ENCODE data around the gene ARHGEF2.

The ARHGEF2 gene

DNA sequence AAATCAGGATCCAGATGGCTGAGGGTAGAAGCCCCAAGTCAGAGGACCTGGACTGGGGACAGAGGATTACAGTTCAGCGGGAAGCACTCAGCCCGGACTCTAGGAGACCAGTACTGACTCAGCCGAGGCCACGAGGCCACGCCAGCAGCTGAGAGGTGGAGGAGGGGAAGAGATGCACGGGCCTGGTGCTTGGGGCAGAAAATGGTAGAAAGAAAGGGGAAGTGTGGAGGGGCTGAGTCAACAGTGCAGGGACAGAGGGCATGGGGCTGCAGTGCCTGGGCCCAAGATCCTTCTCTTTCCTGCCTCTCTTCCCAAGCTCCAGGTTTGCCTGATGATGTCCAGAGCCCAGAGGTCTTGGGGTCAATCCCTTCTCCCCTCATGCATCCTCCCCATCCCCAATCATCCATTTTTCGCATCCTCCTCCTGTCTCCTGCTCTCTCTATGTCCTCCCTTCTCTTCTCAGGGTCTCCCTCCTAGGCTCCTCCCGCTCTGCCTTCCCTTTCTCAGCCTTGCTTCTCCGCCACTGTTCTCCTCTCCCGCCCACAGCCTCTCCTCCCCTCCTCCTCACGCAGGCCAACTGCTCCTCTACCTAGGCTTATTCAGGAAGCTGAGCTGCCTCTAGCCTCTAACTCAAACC lies 7.7 kb downstream of the ARHGEF2 start:
- peak; percentile 93 for DNase-seq

DNA sequence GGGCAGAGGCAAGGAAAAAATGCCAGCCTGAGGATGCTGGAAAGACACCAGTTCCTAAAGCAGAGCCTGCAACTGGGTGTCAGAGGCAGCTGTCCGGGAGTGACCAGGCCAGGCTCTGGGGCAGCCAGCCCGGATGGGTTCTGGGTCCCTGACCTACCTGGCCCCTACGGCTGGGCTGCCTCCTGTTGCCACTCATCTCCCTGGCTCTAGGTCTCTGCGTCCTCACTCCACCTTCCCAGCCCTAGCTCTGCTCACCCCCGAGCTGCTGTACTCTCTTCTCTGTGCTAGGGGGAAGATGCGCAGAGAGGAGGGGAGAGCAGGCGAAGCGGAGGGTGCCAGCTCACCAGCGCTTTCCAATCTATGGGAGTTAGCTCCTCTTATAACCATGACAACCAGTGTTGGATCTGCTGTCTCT lies 9.0 kb downstream of the ARHGEF2 start:
- DNase-seq = peak; percentile 22

DNA sequence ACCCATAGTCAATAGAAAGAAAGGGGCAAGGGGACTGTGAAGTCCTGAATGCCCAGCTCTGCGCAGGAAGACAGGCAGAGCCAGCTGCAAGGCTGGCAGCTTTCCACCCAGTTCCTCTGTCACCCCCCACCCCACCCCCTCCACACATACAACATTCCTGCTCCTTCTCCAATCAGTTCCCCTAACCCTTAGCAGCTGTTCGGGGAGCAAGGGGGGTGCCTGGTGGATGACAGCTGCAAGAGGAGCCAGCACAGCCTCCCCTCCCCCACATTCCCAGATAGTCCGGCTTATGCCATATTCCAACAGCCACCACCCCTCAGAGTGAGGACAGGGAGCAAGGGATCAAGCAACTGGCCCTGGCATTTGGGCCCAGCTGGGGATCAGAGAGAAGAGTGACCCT lies 9.7 kb downstream of the ARHGEF2 start:
- DNase-seq = no peak

DNA sequence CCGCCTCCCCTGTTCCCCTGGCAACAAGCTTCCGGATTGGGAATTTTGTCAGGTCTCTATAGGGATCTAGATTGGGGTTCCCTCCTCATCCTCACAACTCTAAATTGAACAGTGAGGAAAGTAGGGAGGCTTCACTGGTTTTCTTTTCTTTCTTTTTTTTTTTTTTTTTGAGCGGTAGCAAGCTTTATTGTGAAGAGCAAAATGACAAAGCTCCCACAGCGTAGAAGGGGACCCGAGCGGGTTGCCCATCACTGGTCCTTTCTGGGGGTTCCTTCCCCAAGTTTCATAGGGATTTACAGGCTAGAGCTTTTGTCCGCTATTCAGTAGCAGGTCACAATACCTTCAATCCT lies 10.3 kb downstream of the ARHGEF2 start:
- DNase-seq = no peak

DNA sequence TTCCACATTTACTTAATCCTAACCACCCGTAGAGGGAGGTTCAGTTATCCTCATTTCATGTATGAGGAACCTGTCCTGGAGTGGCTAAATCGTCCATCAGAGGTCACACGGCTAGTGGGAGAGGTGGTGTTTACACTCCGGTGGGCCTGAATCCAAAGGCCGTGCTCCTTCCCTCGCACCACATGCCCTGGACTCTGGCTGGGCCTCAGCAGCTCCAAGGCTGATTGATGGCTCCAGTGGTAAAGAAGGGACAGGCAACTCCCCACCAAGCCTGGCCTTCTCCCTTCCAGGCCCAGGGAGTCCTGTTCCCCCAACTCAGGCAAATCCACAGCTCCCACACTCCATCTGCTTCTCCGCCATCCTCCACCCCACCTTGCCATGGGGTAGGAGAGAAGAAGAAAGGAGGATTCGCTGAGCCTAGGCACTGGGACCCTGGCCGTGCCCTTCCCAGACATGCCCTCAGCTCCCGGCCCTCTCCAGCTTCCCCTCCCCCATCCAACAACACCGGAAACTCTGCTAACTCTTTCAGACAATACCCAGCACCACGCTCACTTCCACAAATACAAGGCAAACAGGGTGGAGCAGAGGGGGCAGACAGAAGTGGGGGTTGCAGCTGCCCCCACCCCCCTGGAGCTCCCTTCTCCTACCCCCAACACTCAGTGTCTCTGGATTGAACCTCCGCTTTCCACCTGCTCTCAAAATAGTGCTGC lies 10.9 kb downstream of the ARHGEF2 start:
- DNase-seq = peak; percentile 69

DNA sequence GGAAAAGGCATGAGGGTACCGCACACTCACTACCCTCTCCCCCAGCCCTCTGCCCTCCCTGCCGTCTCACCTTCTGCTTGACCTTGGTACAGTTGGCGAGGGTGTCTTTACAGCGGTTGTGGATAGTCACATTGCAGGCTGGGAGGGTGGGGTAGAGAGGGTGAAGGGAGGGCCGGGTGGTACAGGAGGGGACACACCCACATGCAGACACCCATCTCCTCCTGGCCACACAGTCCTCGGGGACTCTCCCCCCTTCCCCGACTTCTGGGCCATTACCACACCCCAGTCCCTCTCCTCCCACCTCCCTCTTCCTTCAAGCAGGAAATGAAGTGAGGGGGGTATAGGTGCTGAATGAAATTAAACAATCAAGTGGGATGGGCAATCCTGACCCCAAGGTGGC lies 11.6 kb downstream of the ARHGEF2 start:
- DNase-seq = peak; percentile 71

DNA sequence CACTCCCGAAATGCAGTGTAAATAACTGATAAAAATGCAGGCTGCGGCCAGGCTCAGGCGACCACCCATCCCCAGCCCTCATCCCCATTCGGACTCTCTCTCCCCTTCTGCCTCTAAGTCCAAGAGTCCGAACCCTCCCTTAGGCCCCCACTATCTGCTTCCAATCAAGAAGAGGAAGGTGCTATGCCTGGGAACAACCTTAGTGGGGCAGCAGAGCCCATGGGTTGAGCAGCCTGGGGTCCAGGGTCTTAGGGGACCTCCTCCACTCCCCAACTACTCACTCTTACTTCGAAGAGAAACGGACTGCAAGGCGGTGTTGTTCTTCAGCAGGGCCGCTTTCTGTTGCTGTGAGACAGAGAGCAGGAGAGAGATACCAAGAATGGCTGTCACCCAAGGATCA lies 12.2 kb downstream of the ARHGEF2 start:
- DNase-seq = peak; percentile 50

DNA sequence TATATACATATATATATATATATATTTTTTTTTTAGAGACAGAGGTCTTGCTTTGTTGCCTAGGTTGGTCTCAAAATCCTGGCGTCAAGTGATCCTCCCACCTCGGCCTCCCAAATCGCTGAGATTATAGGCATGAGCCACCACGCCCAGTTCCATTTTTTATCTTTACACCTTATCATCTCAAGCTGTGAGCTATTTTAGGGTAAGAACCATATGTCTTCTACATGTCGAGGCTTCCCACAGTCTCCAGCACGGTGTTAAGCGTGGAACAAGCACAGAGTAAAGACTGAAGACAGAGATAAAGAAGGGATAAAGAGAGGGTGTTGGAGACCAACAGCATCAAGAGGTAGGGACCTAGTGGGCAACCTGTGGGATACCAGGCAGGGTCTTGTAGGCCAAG lies 14.2 kb downstream of the ARHGEF2 start:
- peak; percentile 27 for DNase-seq

DNA sequence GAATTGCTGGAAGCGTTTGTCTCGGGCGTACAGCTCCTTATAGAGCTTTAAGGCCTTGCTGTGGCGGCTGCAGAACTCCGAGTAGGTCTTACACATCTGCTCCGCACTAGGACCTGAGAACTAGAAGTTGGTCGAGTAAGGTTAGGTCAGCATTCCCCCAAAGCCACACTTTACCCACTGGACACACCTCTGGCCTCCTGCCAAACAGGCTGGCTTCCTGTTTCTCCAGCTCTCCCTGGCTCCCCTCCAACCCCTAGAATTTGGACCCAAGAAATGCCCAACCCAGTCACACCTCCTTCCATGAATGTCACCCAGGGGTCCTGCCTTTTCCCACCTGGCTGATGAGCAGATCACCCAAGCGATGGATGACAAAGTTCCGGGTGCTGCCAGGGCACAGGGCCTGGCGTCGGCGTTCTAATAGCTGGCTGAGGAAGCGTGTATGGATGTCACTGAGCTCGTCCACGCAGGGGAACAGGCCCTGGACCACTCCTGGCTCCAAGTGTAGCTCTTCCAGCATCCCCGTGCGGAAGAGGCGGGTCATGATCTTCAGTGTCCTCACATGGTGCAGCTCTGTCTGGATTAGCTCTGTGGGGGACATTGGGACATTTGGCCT lies 15.6 kb downstream of the ARHGEF2 start:
- DNase-seq = no peak

DNA sequence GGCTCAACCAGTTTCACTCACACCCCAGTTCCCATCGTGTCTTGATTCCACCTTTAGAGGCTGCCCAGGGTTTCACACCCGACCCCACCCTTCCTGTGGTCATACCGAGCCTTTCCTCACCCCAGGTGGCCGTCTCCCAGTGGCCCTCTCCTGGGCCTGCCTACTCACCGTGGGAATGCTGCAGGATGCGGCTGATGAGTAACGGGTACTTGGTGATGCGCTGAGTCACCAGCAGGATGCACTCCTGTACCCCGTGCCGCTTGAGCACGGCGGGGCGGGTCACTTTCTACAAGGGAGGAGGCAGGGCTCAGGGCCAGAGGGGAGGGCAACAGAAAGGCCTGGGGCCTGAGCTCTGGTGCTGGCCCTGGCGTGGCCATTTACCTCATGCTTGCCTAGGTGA lies 16.4 kb downstream of the ARHGEF2 start:
- DNase-seq = peak; percentile 65

DNA sequence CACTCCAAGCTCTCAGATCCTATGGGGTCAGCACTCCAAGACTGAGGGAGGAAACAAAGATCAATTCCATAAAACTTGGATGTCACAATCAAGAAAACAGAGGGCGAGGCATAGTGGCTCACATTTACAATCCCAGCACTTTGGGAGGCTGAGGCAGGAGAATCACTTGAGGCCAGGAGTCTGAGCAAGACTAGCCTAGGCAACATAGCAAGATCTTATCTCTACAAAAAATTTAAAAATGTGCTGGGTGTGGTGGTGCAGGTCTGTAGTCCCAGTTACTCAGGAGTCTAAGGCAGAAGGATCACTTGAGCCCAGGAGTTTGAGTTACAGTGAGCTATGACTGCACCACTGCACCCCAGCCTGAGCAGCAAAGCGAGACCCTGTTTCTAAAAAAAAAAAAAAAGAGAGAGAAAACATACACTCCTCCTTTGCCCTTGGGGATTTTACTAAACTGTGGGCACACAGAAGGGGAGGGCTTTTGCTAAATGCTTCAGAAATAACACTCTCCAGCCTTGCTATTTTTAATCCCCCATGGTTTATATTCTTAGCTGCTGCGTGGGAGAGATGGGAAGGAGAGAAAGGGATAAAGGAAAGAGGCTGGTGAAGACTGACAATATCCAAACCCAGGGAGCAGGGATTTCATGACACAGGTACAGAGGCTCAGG lies 18.1 kb downstream of the ARHGEF2 start:
- DNase-seq = no peak

DNA sequence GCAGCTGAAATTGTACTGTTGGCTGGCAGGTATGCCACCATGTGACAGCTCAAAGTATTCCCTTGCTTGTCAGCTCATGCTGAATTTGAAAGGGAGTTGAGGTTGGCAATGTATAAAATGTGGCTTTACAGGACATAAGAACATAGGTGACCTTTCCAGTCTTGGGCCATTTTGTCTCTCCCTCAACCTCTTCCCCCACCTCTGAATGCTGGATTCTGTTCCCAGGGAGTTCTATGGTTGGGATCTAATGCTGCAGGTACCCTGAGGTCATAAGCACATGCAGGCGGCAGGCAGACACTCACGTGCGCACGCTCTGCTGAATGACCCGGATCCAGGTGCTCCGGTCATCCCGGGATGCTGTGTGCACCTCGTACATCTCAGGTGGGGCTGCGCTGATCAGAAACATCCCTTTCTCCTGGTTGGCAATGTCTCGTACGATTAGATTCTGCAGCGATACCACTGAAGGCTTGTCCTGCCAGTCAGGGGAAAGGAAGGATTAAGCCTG lies 20.9 kb downstream of the ARHGEF2 start:
- no peak for DNase-seq

DNA sequence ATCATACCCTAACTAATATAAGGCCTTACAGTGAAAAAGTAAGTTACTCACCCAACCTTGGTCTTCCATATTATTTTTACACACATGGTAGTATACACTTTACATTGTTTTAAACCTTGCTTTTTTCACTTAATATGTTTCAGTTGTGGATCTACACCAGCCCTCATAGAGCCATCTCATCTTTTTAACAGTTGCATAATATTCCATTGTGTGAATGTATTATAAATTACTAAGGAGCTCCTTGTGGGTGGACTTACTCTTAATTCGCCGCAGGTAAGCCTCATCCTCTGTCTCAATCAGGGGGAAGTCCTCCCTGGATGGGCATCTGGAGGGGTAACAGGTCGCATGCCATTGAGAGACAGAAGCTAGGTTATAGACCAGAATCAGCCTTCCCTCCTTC lies 23.7 kb downstream of the ARHGEF2 start:
- DNase-seq = no peak

DNA sequence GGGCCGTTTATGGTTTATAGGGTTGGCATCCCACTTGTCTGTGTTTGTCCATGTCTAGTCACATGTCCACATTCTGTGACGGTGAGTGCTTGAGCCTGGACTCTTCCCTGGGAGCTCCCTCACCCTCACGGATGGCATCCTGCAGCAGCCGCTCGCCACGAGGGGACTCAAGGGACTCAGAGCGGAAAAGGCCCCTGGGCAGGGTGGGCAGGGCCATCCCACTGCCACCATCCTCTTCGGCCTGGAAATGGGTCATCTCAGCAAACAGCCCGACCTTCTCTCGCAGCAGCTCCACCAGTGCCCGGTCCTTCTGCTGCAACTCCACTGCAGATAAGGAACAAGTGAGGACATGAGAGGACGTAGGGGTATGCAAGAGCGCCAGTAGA lies 25.8 kb downstream of the ARHGEF2 start:
- no peak for DNase-seq

DNA sequence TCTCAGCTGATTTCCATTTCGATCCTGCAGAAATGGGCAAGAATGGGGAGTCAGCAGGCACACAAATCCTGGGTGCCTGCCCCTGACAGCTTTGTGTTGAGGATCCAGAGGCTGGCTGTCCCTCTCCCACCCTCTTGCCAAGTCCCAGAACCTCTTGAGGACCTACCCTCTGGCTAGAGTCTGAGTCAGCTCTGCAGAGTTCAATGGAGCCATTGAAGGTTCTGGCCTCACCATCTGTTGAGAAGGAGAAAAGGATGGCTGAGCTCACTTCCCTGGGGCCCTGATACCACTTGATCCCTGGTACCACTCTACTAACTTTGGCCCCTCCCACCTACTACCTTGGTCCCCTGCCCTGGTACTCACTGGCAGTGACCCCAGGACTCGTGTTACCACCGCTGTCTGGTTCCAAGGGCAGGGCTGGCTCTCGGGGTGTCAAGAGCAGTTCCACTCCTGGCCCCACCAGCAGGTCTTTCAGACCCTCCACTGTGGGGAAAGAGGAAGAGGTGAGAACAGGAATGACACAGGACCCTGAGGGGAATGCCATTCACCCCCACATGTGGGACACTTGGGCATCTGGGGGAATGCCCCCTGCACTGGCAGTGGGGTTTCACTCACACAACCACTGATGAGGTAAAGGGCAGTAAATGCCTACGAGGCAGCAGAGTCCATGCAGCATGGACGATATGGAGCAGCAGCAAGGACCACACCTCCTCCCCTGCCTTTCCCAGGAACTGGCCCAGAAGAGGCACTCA lies 26.4 kb downstream of the ARHGEF2 start:
- no peak for DNase-seq

DNA sequence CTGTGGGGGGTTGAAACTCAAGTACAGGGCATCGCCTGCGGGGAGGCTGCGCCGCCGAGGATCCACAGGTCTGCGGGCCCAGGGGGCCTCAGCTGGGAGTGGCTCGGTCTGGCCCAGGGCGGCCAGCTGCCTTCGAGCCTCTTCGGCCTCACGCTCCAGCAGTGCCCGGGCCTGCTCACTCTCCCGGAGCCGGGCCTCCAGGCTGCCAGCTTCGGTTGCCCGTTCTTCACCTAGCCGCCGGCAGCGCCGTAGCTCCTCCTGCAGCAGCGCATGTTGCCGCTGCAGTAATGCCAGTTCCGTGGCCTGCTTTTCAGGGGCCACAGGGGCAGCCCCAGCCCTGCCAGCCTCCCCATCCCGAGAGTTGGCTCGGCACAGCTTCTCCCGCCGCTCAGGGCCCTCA lies 27.5 kb downstream of the ARHGEF2 start:
- no peak for DNase-seq

DNA sequence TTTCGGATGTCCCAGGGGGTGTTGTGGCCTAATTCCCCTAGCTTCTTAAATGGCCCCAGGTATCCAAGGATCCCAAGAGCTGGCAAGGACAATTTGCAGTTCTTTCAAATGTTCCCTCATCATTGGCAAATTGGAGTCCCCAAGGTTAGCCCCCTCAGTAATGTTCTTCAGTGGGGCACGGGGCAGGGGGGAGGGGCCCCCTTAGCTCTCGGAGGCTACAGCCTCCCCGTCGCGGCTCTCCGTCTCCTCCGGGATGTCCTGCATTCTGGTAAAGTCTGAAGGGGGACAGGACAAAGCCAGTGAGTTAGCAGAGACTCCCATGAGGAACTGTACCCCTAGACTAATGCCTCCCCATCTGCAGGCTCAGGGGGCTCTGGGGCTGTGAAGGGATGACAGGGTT lies 30.6 kb downstream of the ARHGEF2 start:
- no peak for DNase-seq

DNA sequence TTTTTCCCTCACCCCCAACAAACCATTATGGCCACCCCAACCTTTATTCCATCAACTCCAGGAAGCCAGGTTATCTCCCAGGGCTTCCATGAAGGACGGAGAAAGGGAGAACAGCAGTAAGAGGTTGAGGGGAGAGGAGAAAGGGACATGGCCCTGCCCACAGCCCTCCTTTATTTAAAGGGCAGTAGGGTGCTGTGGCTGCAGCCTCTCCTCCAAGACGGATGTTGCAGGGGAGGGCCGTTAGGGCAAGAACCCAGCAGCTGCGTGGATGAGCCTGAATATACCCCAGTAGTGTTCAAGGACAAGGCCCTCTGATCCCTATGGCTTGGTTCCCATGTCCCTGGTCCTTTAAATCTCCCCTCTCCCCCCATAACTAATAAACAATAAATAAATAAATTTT lies 31.1 kb downstream of the ARHGEF2 start:
- no peak for DNase-seq

DNA sequence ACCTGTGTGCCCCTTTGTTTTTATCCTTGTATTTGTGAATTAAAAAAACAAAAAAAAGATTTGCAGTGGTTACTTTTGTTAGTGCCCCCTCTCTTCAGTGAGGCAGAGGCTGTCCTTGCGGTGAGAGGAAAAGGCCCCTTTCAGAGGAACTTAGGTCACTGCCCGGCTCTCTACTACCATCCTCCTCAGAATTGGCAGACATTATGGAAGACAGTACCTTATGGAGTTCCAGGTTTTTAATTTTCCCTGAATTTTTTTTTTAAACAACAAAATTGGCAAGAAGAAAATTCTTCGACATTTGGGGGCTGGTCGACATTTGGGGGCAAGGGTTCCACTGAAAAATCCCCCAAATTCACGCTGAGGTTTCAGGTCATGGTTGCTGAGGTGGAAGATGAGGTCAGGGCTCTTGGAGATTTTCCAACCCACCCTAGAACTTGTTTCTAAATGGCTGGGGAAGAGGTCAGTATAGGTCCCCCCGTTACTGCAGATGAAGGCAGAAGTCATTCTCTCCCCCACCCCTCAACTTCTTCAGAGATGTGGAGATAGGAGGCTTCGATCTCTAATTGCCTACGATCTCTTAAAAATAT lies 31.6 kb downstream of the ARHGEF2 start:
- DNase-seq = no peak

DNA sequence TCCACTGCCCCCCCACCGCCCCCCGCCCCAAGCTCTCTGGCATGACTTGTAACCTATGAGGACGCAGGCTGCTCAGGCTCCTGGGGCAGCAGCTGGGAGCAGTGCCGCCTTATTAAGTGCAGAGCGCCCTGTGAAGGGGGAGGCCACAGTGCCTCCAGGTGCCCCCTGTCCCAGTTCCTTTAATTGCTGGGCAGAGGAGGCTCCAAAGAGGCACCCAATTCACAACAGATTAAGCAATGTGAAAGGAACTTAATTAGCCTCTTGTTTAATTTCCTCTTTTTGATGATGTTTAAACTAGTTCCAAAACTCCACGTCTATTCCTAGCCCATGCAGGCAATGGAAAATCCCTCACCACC lies 33.9 kb downstream of the ARHGEF2 start:
- peak; percentile 35 for DNase-seq

DNA sequence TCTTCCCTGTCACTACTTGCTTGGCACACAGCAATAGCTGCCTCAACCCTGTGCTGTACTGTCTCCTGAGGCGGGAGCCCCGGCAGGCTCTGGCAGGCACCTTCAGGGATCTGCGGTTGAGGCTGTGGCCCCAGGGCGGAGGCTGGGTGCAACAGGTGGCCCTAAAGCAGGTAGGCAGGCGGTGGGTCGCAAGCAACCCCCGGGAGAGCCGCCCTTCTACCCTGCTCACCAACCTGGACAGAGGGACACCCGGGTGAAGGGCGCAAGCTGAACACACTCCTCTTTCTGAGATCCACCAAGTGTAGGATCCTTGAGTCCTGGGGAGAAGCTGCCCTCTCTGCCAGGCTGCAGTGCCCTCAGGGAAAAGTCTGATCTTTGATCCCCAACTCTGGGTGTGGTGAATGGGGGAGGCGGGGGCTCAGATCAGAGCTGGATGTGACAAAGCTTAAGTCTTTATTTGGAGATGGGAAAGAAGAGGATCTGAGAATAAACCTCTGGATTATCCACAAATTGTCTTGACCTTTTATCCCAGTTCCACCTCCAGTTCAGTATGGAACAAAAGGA lies 35.7 kb downstream of the ARHGEF2 start:
- no peak for DNase-seq

DNA sequence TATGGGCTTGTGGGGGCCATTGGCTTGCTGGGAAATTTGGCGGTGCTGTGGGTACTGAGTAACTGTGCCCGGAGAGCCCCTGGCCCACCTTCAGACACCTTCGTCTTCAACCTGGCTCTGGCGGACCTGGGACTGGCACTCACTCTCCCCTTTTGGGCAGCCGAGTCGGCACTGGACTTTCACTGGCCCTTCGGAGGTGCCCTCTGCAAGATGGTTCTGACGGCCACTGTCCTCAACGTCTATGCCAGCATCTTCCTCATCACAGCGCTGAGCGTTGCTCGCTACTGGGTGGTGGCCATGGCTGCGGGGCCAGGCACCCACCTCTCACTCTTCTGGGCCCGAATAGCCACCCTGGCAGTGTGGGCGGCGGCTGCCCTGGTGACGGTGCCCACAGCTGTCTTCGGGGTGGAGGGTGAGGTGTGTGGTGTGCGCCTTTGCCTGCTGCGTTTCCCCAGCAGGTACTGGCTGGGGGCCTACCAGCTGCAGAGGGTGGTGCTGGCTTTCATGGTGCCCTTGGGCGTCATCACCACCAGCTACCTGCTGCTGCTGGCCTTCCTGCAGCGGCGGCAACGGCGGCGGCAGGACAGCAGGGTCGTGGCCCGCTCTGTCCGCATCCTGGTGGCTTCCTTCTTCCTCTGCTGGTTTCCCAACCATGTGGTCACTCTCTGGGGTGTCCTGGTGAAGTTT lies 36.4 kb downstream of the ARHGEF2 start:
- DNase-seq = no peak
